HG02884 (cell line): ENCODE measurements around the gene TLCD3B.
"Not testable (repeated sequence)": the region's sequence is repeated elsewhere in the genome, so short reads cannot be mapped to it uniquely, and the experiment has no call there.

Experiments used
- ATAC-seq: cut with Tn5 transposase; IDR thresholded peaks from one replicate; pipeline ENCODE4 v1.9.1; 2021; ENCODE audit warnings: mild to moderate bottlenecking, moderate library complexity; ENCODE audit not compliant: unreplicated experiment

TLCD3B gene

GRCh38 chr16:30027588-30028437 is 3.3 kb downstream of the TLCD3B start:
- no peak for ATAC-seq

- no peak for ATAC-seq
Measured at GRCh38 chr16:30026449-30026848, 4.6 kb downstream of the TLCD3B start.

DNA sequence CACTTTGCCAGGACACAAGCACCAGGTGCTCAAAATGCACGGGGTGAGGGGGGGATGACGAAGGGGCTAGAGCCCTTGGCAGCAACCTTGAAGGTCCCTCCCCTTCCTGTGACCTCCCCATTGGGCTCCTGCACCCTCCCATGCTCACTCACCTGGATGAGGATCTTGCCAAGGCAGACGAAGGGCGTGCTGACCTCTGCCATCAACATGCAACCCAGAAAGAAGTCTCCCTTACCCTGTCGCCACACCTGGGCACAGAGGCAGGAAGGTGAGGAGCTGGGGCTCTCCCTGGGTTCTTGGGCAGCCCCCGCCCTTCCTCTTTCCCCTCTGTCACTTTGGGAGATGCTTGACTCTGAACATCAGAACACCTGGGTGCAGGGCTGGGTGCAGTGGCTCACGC is 5.5 kb downstream of the TLCD3B start:
- no peak for ATAC-seq

- no peak for ATAC-seq
Measured at GRCh38 chr16:30025156-30025555, 5.9 kb downstream of the TLCD3B start.

DNA sequence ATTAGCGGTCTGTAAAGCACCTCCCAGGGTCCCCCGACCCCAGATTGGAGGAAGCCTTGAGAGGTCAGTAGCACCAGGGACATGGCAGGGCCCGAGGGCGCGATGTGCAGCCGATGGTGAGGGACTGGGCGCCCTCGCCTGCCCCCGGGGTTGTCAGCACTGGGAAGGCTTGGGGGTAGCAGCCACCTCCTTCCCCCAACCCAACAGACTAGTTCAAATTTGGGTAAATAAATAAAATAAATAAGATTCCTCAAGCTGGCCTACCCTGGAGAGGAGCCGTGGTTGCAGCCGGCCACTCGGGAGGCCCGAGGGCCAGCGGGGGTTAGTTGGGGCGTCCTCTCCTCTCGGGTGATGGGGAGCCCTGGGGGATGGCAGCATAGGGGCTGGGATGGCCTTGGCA is 6.6 kb downstream of the TLCD3B start:
- no peak for ATAC-seq

DNA sequence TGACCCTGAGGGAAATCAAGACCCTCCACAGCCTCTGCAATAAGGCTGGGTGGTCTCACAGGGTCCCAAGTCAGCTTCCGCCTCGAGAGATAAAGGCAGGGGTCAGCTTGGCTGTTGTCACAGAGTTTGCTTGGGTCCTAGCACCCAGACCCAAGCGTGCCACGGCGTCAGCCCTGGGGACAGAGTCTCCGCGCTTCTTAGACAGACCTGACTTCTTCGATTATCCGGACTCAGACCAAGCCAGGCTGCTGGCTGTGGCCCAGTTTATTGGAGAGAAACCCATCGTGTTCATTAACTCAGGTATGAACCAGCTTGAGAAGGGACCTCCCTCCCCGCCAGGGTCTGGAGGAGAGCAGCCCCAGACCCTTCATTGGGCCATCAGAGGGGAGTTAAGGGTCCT is 7.5 kb downstream of the TLCD3B start:
- no peak for ATAC-seq

DNA sequence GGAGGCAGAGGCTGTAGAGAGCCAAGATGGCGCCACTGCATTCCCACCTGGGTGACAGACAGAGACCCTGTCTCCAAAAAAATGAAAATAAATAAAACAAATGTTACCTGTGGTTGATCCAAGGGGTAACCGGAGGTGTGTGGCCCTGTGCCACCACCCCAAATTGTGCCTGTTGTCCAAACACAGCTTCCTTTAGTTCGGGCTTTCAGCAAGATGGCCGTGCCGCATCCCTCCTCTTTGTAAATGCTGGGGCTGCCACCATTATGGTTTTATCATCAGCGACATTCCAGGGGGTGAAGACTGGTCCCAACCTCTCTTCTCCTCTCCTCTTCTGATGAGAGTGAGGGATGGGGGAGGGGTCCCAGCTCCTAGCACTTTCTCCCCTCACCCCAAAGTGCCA is 8.2 kb downstream of the TLCD3B start, which contains the start of gene C16orf92:
Gene C16orf92, plus strand, starts transcription at position 312 of the 400 bp plus-strand sequence. CDS start 143 bp downstream, outside the sequence.
- ATAC-seq: no peak

DNA sequence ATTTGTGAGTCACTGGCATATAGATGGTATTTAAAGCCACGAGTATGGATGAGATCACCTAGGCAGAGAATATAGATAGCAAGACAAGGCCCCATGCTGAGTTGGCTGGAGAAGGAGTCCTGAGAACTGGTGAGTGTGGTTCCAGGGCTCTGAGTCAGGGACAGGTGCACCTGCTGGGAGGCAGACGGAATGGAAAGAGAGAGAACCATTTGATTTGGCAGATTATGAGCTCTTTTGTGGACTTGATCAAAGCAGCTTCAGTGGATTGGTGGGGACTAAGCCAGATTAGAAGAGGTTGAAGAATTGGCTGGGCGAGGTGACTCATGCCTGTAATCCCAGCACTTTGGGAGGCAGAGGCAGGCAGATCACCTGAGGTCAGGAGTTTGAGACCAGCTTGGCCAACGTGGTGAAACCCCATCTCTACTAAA is 12.3 kb downstream of the TLCD3B start:
- ATAC-seq: no peak

DNA sequence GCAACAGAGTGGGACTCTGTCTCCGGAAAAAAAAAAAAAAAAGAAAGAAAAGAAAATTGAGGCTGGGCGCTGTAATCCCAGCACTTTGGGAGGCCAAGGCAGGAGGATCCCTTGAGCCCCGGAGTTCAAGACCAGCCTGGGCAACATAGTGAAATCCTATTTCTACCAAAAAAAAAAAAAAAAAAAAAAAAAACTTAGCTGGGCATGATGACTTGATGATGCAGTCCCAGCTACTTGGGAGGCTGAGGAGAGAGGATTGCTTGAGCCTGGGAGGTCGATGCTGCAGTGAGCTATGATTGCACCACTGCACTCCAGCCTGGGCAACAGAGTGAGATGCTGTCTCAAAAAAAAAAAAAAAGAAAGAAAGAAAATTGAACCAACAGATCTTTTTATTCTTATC is 13.1 kb downstream of the TLCD3B start:
- ATAC-seq: not testable (repeated sequence)

DNA sequence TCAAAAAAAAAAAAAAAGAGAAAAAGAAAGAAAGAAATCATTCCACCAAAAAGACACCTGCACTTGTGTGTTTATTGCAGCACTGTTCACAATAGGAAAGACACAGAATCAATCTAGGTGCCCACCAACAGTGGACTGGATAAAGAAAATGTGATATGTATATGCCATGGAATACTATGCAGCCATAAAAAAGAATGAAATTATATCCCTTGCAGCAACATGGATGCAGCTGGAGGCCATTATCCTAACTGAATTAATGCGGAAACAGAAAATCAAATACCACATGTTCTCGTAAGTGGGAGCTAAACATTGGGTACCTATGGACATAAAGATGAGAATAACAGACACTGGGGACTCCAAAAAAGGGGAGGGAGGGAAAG is 13.8 kb downstream of the TLCD3B start:
- no peak for ATAC-seq

- no peak for ATAC-seq
Measured at GRCh38 chr16:30016555-30017276, 14.4 kb downstream of the TLCD3B start.

GRCh38 chr16:30015450-30015849 is 15.6 kb downstream of the TLCD3B start:
- not testable (repeated sequence) for ATAC-seq

- ATAC-seq: not testable (repeated sequence)
Measured at GRCh38 chr16:30012598-30012997, 18.5 kb downstream of the TLCD3B start.

- ATAC-seq: no peak
Measured at GRCh38 chr16:30011714-30012504, 19.2 kb downstream of the TLCD3B start.

GRCh38 chr16:30010844-30011713 is 20.0 kb downstream of the TLCD3B start, which contains the start of gene DOC2A:
TSS of gene DOC2A (minus strand) at chr16:30011027. CDS start at chr16:30010222, 805 bp downstream.
- no peak for ATAC-seq

DNA sequence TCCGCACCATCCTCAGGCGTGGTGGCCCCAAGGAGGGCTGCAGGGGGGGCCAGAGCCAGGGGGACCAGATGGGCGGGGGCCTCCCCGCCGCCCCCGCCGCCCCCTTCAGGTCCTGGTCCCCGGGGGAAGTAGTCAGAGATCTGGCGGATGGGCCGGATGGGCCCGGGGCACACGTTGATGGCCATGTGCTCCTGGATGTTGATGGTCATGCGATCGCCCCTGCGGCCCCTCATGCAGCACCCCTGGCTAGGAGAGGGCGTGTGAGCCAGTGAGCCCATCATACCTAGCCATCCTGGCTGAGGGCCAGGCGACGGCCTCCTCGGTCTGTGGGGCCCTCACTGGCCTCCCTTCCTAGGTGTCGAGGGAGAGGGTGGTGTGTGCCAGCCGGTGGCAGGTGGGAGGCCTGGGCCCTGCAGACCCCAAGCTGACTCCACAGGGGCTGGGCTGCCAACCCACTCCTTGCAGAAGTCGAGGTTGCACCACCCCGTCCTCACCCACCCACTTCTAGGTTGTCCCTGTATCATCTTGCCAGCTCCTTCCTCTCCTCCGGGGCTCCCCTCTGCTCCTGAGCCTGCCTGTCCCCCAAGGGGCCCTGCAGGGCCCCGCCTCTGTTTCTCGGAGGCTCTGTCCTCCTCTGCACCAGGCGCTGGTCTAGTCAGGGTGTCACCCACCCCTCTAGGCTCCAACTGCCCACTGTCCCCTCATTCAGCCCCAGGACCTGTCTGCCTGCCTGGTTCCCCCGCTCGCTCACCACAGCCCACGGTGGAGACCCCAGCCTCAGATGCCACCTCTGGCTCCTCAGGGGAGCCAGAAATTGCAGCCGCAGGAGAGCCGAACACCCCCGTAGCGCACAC is 20.9 kb downstream of the TLCD3B start:
- no peak for ATAC-seq

DNA sequence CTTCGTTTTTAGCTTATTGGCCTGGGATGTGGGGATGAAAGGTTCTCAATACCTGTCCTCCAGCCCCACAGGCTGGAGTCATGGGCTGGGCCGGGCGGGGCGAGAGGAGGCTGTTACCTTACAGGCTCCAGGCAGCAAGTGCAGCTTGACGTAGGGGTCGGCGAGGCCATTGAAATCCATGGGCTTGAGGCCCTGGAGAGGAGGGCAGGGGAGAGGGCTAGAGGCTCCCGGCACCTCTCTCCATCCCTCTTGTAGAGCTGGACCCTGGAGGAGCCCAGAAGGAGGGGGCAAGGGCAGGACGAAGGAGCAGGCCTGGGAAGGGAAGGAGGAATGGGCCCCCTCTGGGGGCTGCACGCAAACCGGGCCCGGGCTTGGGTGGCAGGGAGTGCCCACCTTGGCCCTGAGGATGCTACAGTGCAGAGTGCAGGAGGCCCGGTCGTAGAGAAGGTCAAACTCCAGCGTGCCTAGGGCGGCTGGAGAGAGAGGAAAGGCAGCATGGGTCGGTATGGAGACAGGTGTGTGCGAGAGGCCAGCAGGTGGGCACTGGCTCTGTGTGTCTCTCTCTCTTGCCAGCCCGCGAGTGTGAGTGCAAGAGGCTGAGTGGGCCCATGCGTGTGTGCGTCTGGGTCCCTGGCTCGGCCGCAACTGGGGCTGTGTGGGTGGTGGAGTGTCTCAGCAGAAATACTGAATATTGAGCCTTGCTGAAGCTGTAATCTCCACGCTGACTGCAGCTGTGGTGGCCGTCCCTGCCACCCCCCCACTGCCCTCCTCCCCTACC is 21.8 kb downstream of the TLCD3B start:
- no peak for ATAC-seq

DNA sequence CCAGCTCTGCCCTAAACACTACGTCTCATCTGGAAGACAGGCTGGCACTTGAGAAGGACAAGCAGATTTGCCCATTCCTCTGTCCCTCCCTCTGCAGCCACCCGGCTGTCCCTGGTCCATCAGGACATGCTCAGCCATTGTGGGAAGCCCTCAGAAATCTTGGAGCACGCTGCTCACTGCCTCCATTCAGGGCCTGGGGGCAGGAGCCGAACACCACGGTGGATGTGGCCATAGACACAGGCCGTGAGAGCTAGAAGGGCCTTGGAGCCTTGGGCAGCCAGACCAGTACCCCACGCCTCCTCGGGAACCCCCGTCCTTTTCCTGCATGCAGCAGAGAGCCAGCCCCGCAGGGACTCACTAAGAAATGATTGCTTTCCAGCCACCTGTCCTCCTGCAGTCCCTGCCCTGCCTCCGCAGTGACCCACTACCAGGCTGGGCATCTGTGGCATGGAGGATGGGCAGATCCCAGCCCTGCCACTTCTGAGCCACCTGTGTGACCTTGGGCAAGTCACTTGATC is 23.6 kb downstream of the TLCD3B start:
- ATAC-seq: no peak
